Measurements from ENCODE around the gene CCDC124. TPM values are rescaled to one million over a fixed set of nuclear protein-coding genes. Genes with fewer than 3 reads are reported as not detected.

Gene CCDC124
- total RNA-seq, 2 donors from 2014 or later: 44.1 to 60.8 TPM

DNA sequence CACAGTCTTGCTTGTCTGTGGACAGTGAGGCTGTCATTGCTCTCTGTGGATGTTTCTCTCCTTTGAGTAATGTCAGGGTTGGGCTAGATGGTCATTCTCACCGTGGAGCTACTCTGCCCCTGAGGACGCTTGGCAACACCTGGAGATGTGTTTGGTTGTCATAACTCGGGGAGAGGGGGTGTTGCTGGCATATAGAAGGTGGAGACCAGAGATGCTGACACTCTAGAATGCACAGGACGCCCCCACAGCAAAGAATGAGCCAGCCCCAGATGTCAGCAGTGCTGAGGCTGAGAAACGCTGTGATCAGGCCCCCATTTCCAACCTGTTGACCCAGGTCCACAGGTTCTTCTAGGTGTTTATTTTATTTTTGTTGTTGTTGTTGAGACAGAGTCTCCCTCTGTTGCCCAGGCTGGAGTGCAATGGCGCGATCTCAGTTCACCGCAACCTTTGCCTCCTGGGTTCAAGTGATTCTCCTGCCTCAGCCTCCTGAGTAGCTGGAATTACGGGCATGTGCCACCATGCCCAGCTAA is 4.6 kb downstream of the CCDC124 start:
- TF ChIP-seq CTCF (IDR thresholded peaks at IDR 0.05): no peak
- Histone ChIP-seq H3K27ac (no peak overlapping the region), H3K36me3 (peaks cover 10% of the 10 kb centered on the region), H3K4me3 (no peak overlapping the region), H3K27me3 (replicated peaks; ENCODE audit: insufficient read depth) (no peaks in the 10 kb centered on the region), H3K9me3 (no peaks in the 10 kb centered on the region), H3K4me1 (ENCODE audit: control insufficient read depth in 1 of 2, low read depth in 2 of 2) (peaks cover 9 to 15% of the 10 kb centered on the region in 2 donors)
- ATAC-seq (ENCODE audit: insufficient number of reproducible peaks, low FRiP score, low read depth): no peak
- no peak for DNase-seq (ENCODE audit: low spot score)

DNA sequence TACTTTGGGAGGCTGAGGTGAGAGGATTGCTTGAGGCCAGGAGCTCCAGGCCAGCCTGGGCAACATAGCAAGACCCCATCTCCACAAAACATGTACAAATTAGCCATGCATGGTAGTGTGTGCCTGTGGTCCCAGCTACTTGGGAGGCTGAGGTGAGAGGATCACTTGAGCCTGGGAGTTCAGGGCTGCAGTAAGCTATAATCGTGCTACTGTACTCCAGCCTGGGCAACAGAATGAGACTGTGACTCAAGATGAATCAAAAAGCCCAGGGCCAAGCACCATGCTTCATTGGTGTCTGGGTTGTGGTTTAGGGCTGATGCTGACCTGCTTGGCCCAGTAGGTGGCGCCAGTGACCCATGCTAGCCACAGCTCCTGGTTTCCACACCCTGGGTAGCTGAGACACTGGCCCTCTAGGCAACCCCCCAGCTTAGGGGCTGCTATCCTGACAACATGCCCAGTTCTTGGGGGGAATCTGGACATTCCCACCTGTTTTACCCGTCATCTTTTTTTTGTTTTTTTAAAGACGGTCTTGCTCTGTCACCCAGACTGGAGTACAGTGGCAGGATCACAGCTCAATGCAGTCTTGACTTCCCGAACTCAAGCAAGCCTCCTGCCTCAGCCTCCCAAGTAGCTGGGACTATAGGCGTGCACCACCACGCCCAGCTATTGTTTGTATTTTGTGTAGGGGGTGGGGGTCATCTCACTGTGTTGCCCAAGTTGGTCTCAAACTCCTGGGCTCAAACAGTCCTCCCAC is 5.5 kb downstream of the CCDC124 start:
- H3K4me3 ChIP-seq: no peak overlapping the region
- no peak overlapping the region for H3K27ac ChIP-seq
- no peaks in the 10 kb centered on the region for H3K9me3 ChIP-seq
- DNase-seq (ENCODE audit: low spot score) (no peak), ATAC-seq (ENCODE audit: insufficient number of reproducible peaks, low FRiP score, low read depth) (peak; percentile 59)
- H3K4me1 ChIP-seq (ENCODE audit: control insufficient read depth in 1 of 2, low read depth in 2 of 2): peaks cover 9 to 12% of the 10 kb centered on the region in 2 donors
- no peaks in the 10 kb centered on the region for H3K27me3 ChIP-seq (replicated peaks; ENCODE audit: insufficient read depth)
- H3K36me3 ChIP-seq: peaks cover 10% of the 10 kb centered on the region
- peak; percentile 89 for TF ChIP-seq CTCF (IDR thresholded peaks at IDR 0.05)

DNA sequence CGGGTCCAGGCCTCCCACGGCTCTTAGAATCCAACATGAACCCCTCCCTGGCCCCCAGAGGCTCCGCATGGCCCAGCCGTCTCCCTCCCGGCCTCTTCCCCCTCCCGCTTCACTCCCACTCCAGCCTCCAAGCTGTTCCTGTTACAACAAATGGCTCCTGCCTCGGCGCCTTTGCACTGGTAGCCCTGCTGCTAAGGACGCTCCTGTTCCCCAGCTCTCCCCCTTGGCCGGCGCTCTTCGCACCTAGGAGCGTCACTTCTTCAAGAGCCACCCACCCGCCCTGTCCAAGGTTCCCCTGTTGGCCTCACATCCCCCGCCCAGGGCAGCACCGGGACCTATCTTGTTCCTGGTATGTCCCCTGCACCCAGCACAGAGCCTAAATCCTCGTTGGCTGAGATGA is 9.4 kb downstream of the CCDC124 start:
- TF ChIP-seq CTCF (IDR thresholded peaks at IDR 0.05): no peak
- Histone ChIP-seq H3K4me3 (no peak overlapping the region), H3K9me3 (no peaks in the 10 kb centered on the region), H3K27me3 (replicated peaks; ENCODE audit: insufficient read depth) (no peaks in the 10 kb centered on the region), H3K36me3 (peaks cover 4% of the 10 kb centered on the region), H3K27ac (no peak overlapping the region), H3K4me1 (ENCODE audit: control insufficient read depth in 1 of 2, low read depth in 2 of 2) (peaks cover 3% of the 10 kb centered on the region in 2 donors)
- DNase-seq (ENCODE audit: low spot score) (no peak), ATAC-seq (ENCODE audit: insufficient number of reproducible peaks, low FRiP score, low read depth) (no peak)

DNA sequence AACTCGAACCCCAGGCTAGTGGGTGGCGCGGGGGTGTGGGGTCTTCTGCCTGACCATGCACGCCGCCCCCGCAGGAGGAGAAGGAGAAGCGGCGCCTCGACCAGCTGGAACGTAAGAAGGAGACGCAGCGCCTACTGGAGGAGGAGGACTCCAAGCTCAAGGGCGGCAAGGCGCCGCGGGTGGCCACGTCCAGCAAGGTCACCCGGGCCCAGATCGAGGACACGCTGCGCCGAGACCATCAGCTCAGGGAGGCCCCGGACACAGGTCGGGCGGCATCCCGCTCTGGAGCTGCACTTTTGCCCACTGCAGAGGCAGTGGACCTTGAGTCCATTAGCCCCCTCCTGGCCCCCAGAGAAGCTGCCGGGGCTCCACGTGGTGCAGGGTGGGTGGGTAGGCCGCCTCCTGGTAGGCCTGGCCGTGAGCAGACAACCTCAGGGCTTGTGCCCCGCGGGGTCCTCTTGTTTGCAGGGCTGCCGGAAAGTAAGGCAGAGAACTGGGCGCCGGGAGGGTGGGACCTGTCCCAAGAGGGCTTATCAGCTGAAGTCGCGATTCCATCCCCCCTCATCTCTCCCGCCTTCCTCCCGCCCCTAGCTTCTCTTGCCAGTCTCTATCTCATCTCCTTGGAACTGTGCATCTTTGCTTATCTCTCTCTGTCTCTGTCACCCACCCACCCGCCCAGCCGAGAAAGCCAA is 9.9 kb downstream of the CCDC124 start:
- Histone ChIP-seq H3K27ac (no peak overlapping the region), H3K4me3 (no peak overlapping the region), H3K4me1 (ENCODE audit: control insufficient read depth in 1 of 2, low read depth in 2 of 2) (peaks cover 5 to 6% of the 10 kb centered on the region in 2 donors), H3K9me3 (no peaks in the 10 kb centered on the region), H3K27me3 (replicated peaks; ENCODE audit: insufficient read depth) (no peaks in the 10 kb centered on the region), H3K36me3 (peaks cover 4% of the 10 kb centered on the region)
- no peak for TF ChIP-seq CTCF (IDR thresholded peaks at IDR 0.05)
- DNase-seq (ENCODE audit: low spot score) (no peak), ATAC-seq (ENCODE audit: insufficient number of reproducible peaks, low FRiP score, low read depth) (no peak)

Measured in thoracic aorta (tissue), 2 donors.